HUES6 (cell line): ENCODE measurements around the gene THOC1.
A peak's percentile ranks its signal among the peaks of the same experiment; 100 is the strongest.
"Not testable (repeated sequence)": the region's sequence is repeated elsewhere in the genome, so short reads cannot be mapped to it uniquely, and the experiment has no call there.

Source experiments
- H3K27ac ChIP-seq: 2 replicates; pipeline ENCODE4 v1.7.0; 2013; ENCODE audit warnings: low read depth, mild to moderate bottlenecking, low read length, inconsistent platforms
- H3K27me3 ChIP-seq: 2 replicates; pipeline ENCODE4 v1.6.1; 2013; ENCODE audit warnings: low read length; ENCODE audit not compliant: control insufficient read depth, insufficient read depth
- H3K36me3 ChIP-seq: 2 replicates; pipeline ENCODE4 v1.6.1; 2013; ENCODE audit warnings: low read length; ENCODE audit not compliant: control insufficient read depth, insufficient read depth
- H3K4me1 ChIP-seq: 2 replicates; pipeline ENCODE4 v1.6.1; 2013; ENCODE audit warnings: low read length; ENCODE audit not compliant: control insufficient read depth, insufficient read depth
- H3K4me3 ChIP-seq: 2 replicates; pipeline ENCODE4 v1.5.1; 2013; ENCODE audit warnings: low read depth, low read length
- H3K9ac ChIP-seq: one replicate; pipeline ENCODE4 v1.6.1; 2013; ENCODE audit warnings: mild to moderate bottlenecking, low read length
- H3K9me3 ChIP-seq: 2 replicates; pipeline ENCODE4 v1.6.1; 2013; ENCODE audit warnings: low read depth, low read length; ENCODE audit not compliant: control insufficient read depth, insufficient read depth

THOC1 gene, protein sequence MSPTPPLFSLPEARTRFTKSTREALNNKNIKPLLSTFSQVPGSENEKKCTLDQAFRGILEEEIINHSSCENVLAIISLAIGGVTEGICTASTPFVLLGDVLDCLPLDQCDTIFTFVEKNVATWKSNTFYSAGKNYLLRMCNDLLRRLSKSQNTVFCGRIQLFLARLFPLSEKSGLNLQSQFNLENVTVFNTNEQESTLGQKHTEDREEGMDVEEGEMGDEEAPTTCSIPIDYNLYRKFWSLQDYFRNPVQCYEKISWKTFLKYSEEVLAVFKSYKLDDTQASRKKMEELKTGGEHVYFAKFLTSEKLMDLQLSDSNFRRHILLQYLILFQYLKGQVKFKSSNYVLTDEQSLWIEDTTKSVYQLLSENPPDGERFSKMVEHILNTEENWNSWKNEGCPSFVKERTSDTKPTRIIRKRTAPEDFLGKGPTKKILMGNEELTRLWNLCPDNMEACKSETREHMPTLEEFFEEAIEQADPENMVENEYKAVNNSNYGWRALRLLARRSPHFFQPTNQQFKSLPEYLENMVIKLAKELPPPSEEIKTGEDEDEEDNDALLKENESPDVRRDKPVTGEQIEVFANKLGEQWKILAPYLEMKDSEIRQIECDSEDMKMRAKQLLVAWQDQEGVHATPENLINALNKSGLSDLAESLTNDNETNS

GRCh38 chr18:267688-268552 lies at the start of gene THOC1:
THOC1 (minus strand) TSS chr18:268047; CDS start chr18:268019, 28 bp downstream.
- Histone ChIP-seq H3K36me3 (peaks cover 23% of the 10 kb centered on the region), H3K27me3 (no peaks in the 10 kb centered on the region), H3K4me1 (peaks cover 4% of the 10 kb centered on the region; the same call in 1 of the 2 replicates), H3K9ac (peak within 1 kb of the TSS; percentile 86), H3K4me3 (peak within 1 kb of the TSS; percentile 82), H3K27ac (peak within 1 kb of the TSS; percentile 64), H3K9me3 (no peaks in the 10 kb centered on the region)

GRCh38 chr18:317618-318017 lies 49.8 kb upstream of the THOC1 start:
- H3K9ac ChIP-seq: no peak overlapping the region
- H3K4me3 ChIP-seq: no peak overlapping the region
- no peaks in the 10 kb centered on the region for H3K9me3 ChIP-seq
- H3K27ac ChIP-seq: no peak overlapping the region
- no peaks in the 10 kb centered on the region for H3K4me1 ChIP-seq
- H3K36me3 ChIP-seq: no peaks in the 10 kb centered on the region
- no peaks in the 10 kb centered on the region for H3K27me3 ChIP-seq

- Histone ChIP-seq H3K36me3 (no peaks in the 10 kb centered on the region), H3K27me3 (no peaks in the 10 kb centered on the region), H3K9me3 (no peaks in the 10 kb centered on the region), H3K4me1 (no peaks in the 10 kb centered on the region), H3K4me3 (no peak overlapping the region), H3K27ac (no peak overlapping the region), H3K9ac (no peak overlapping the region)
These were observed 48.5 kb upstream of the THOC1 start for GRCh38 chr18:316393-316792.

- H3K27ac ChIP-seq: no peak overlapping the region
- no peaks in the 10 kb centered on the region for H3K27me3 ChIP-seq
- H3K9ac ChIP-seq: no peak overlapping the region
- no peaks in the 10 kb centered on the region for H3K9me3 ChIP-seq
- no peaks in the 10 kb centered on the region for H3K4me1 ChIP-seq
- H3K36me3 ChIP-seq: no peaks in the 10 kb centered on the region
- H3K4me3 ChIP-seq: no peak overlapping the region
These were observed 46.1 kb upstream of the THOC1 start for GRCh38 chr18:313931-314330.

DNA sequence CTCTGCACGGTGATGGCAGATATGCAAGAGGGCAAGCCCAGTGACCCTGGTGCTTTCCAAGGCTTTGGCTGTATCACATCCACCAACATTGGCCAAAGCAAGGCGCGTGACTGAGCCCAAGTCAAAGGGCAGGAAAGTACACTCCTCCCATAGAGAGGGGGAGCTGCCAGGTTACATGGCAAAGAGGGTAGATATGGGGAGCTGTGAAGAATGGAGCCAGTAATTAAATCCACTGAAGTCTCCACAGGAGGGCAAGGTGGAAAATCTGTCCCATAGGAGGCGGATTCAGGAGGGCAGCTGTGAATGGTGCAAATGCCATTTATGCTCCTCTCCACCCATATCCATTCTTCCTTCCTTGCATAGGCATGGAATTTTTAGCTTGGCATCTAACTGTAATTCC lies 44.6 kb upstream of the THOC1 start:
- Histone ChIP-seq H3K4me3 (no peak overlapping the region), H3K4me1 (no peaks in the 10 kb centered on the region), H3K9ac (no peak overlapping the region), H3K27me3 (no peaks in the 10 kb centered on the region), H3K27ac (no peak overlapping the region), H3K36me3 (no peaks in the 10 kb centered on the region), H3K9me3 (no peaks in the 10 kb centered on the region)

- Histone ChIP-seq H3K9me3 (no peaks in the 10 kb centered on the region), H3K4me3 (no peak overlapping the region), H3K9ac (no peak overlapping the region), H3K36me3 (no peaks in the 10 kb centered on the region), H3K27me3 (no peaks in the 10 kb centered on the region), H3K27ac (no peak overlapping the region), H3K4me1 (peaks cover 10% of the 10 kb centered on the region)
These were observed 42.2 kb upstream of the THOC1 start for GRCh38 chr18:310042-310441.

- H3K9ac ChIP-seq, H3K36me3 ChIP-seq, H3K27ac ChIP-seq, H3K27me3 ChIP-seq, H3K4me3 ChIP-seq, H3K9me3 ChIP-seq: not testable (repeated sequence)
- peaks cover 21% of the 10 kb centered on the region for H3K4me1 ChIP-seq
These were observed 40.2 kb upstream of the THOC1 start for GRCh38 chr18:308086-308485.

DNA sequence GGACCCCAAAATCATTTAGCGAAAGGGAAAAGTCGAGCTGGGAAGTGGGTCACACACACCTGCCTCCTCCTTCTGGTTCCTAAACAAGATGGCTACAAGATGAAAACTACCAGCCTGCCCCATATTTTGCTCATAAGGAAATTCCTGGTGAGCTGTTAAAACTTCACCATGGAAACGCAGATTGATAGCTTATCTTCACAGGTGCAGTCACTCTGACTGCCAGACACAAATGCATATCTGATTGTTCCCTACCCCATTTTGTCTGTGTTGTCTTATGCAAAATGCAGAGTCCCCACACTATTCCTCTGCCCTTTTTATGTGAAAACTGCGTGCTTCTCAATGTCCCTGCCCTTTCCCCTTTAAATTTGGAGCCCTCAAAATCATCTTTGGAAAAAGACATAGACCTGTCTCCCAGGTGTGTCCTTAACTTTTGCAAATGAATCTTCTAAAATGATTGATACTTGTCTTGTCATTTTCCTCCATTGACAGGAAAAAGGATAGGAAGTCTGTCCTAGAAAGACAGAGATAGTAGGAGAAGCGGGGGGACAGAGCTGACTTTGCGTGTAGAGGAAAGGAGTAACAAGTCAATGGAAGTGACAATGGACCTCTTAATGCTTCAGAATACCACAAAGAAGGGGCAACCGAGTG lies 38.9 kb upstream of the THOC1 start:
- no peak overlapping the region for H3K27ac ChIP-seq
- H3K4me3 ChIP-seq: no peak overlapping the region
- no peaks in the 10 kb centered on the region for H3K9me3 ChIP-seq
- H3K4me1 ChIP-seq: peaks cover 21% of the 10 kb centered on the region
- no peak overlapping the region for H3K9ac ChIP-seq
- no peaks in the 10 kb centered on the region for H3K27me3 ChIP-seq
- H3K36me3 ChIP-seq: no peaks in the 10 kb centered on the region

DNA sequence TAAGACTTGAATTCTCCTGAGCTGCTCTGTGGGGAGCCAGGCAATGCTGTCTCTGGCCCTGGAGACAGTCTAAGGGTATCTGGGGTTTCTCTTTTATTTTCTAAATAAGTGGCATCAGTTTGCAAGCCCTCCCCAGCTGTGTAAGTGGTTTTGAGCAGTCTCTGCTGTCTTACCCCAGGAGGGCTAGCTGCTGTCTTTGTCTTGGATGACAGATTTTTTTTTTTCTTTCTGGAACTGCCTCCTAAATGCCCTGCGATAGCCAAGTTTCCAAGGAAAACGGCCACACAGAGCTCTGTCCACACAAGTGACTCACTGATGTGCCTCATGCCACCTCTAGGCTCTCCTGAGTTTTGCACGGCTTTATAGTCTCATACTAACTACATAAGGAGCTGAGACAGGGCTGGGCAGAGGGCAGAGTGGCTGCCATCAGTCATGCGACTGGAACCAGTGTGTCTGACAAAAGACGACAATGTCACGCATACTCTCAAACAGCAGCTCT lies 37.2 kb upstream of the THOC1 start:
- no peak overlapping the region for H3K4me3 ChIP-seq

GRCh38 chr18:303607-304006 lies 35.8 kb upstream of the THOC1 start:
- no peak overlapping the region for H3K27ac ChIP-seq
- H3K9ac ChIP-seq: no peak overlapping the region
- H3K4me1 ChIP-seq: peaks cover 21% of the 10 kb centered on the region
- no peaks in the 10 kb centered on the region for H3K27me3 ChIP-seq
- no peaks in the 10 kb centered on the region for H3K36me3 ChIP-seq
- no peaks in the 10 kb centered on the region for H3K9me3 ChIP-seq
- H3K4me3 ChIP-seq: no peak overlapping the region

More for the DNA sequence above, 37.2 kb upstream of the THOC1 start:
- Histone ChIP-seq H3K36me3 (no peaks in the 10 kb centered on the region), H3K4me1 (peaks cover 21% of the 10 kb centered on the region), H3K27ac (no peak overlapping the region), H3K9me3 (no peaks in the 10 kb centered on the region), H3K27me3 (no peaks in the 10 kb centered on the region), H3K9ac (no peak overlapping the region)
